Stimulated activated memory B cell treated with anti-CD40 and anti-IgM and Interleukin-4, amounts not matched to agents 10 μg/mL and 1 μg/mL and 100 μg/mL, for 72 hours (primary cell): ENCODE data around the gene CRIP3.
A peak's percentile ranks its signal among the peaks of the same experiment; 100 is the strongest.
"Not testable (repeated sequence)": the region's sequence is repeated elsewhere in the genome, so short reads cannot be mapped to it uniquely, and the experiment has no call there.

Experiments
- ATAC-seq: fragments of 150-1000 bp; cut with Tn5 transposase; 2 replicates; pipeline ENCODE4 v1.10.0; 2021
- H3K27ac Mint-ChIP-seq: one replicate; pipeline ENCODE4 v1.8.0; 2022; ENCODE audit warnings: mild to moderate bottlenecking, mixed read lengths
- H3K27me3 Mint-ChIP-seq: one replicate; pipeline ENCODE4 v1.8.0; 2022; ENCODE audit warnings: mixed read lengths
- H3K36me3 Mint-ChIP-seq: one replicate; pipeline ENCODE4 v1.8.0; 2022; ENCODE audit warnings: mixed read lengths
- H3K4me1 Mint-ChIP-seq: one replicate; pipeline ENCODE4 v1.8.0; 2022; ENCODE audit warnings: mixed read lengths
- H3K4me3 Mint-ChIP-seq: one replicate; pipeline ENCODE4 v1.8.0; 2022; ENCODE audit warnings: mild to moderate bottlenecking, moderate library complexity, mixed read lengths
- H3K9me3 Mint-ChIP-seq: one replicate; pipeline ENCODE4 v1.8.0; 2022; ENCODE audit warnings: mixed read lengths

The CRIP3 gene

GRCh38 chr6:43308101-43308989 lies at the start of gene CRIP3:
Gene CRIP3, minus strand, starts transcription at chr6:43308826. Its CDS starts 34 bp downstream, at chr6:43308792.
- no peaks in the 10 kb centered on the region for H3K9me3 Mint-ChIP-seq
- peaks cover 47% of the 10 kb centered on the region for H3K4me1 Mint-ChIP-seq
- H3K27ac Mint-ChIP-seq, result peak within 1 kb of the TSS; percentile 76
- no peaks in the 10 kb centered on the region for H3K36me3 Mint-ChIP-seq
- no peaks in the 10 kb centered on the region for H3K27me3 Mint-ChIP-seq
- peak; percentile 84 for ATAC-seq
- H3K4me3 Mint-ChIP-seq, result peak within 1 kb of the TSS; percentile 82

GRCh38 chr6:43355862-43356590 lies 47.4 kb upstream of the CRIP3 start:
- Mint-ChIP-seq H3K9me3 (no peaks in the 10 kb centered on the region), H3K27ac (no peak overlapping the region), H3K27me3 (no peaks in the 10 kb centered on the region), H3K36me3 (peaks cover 58% of the 10 kb centered on the region), H3K4me1 (no peaks in the 10 kb centered on the region), H3K4me3 (no peak overlapping the region)
- no peak for ATAC-seq

GRCh38 chr6:43351951-43352350 lies 43.3 kb upstream of the CRIP3 start:
- not testable (repeated sequence) for H3K27me3 Mint-ChIP-seq, H3K4me1 Mint-ChIP-seq, H3K9me3 Mint-ChIP-seq, H3K4me3 Mint-ChIP-seq, ATAC-seq, H3K27ac Mint-ChIP-seq
- H3K36me3 Mint-ChIP-seq, result peaks cover 48% of the 10 kb centered on the region

GRCh38 chr6:43347444-43347843 lies 38.8 kb upstream of the CRIP3 start:
- H3K4me3 Mint-ChIP-seq, result no peak overlapping the region
- H3K36me3 Mint-ChIP-seq, result peaks cover 47% of the 10 kb centered on the region

GRCh38 chr6:43347021-43347420 lies 38.4 kb upstream of the CRIP3 start:
- ATAC-seq, result no peak
- no peaks in the 10 kb centered on the region for H3K27me3 Mint-ChIP-seq
- peaks cover 47% of the 10 kb centered on the region for H3K36me3 Mint-ChIP-seq
- H3K9me3 Mint-ChIP-seq, result no peaks in the 10 kb centered on the region
- H3K27ac Mint-ChIP-seq, result no peak overlapping the region
- no peaks in the 10 kb centered on the region for H3K4me1 Mint-ChIP-seq
- H3K4me3 Mint-ChIP-seq, result no peak overlapping the region

More at GRCh38 chr6:43347444-43347843, 38.8 kb upstream of the CRIP3 start:
- Mint-ChIP-seq H3K4me1 (no peaks in the 10 kb centered on the region), H3K27ac (no peak overlapping the region), H3K27me3 (no peaks in the 10 kb centered on the region), H3K9me3 (no peaks in the 10 kb centered on the region)
- no peak for ATAC-seq

- not testable (repeated sequence) for ATAC-seq, H3K4me3 Mint-ChIP-seq, H3K9me3 Mint-ChIP-seq, H3K4me1 Mint-ChIP-seq, H3K27ac Mint-ChIP-seq, H3K27me3 Mint-ChIP-seq
- H3K36me3 Mint-ChIP-seq, result peaks cover 46% of the 10 kb centered on the region
These were observed 37.6 kb upstream of the CRIP3 start for GRCh38 chr6:43346243-43346642.

GRCh38 chr6:43339168-43339567 lies 30.5 kb upstream of the CRIP3 start:
- peak; percentile 98 for ATAC-seq
- H3K9me3 Mint-ChIP-seq, result no peaks in the 10 kb centered on the region
- H3K27ac Mint-ChIP-seq, result peak overlapping the region; percentile 72
- peaks cover 36% of the 10 kb centered on the region for H3K4me1 Mint-ChIP-seq
- peak overlapping the region; percentile 40 for H3K4me3 Mint-ChIP-seq
- no peaks in the 10 kb centered on the region for H3K27me3 Mint-ChIP-seq
- peaks cover 50% of the 10 kb centered on the region for H3K36me3 Mint-ChIP-seq

GRCh38 chr6:43338243-43338642 lies 29.6 kb upstream of the CRIP3 start:
- Mint-ChIP-seq H3K27me3 (no peaks in the 10 kb centered on the region), H3K36me3 (peaks cover 49% of the 10 kb centered on the region), H3K27ac (peak overlapping the region; percentile 72), H3K9me3 (no peaks in the 10 kb centered on the region), H3K4me3 (peak overlapping the region; percentile 24), H3K4me1 (peaks cover 36% of the 10 kb centered on the region)
- ATAC-seq, result peak; percentile 72

GRCh38 chr6:43336382-43336781 lies 27.8 kb upstream of the CRIP3 start:
- no peak for ATAC-seq
- Mint-ChIP-seq H3K4me3 (no peak overlapping the region), H3K27ac (no peak overlapping the region), H3K27me3 (no peaks in the 10 kb centered on the region), H3K36me3 (peaks cover 32% of the 10 kb centered on the region), H3K4me1 (peaks cover 42% of the 10 kb centered on the region), H3K9me3 (no peaks in the 10 kb centered on the region)

GRCh38 chr6:43335469-43335868 lies 26.8 kb upstream of the CRIP3 start:
- Mint-ChIP-seq H3K4me3 (no peak overlapping the region), H3K36me3 (peaks cover 27% of the 10 kb centered on the region), H3K27me3 (no peaks in the 10 kb centered on the region), H3K27ac (no peak overlapping the region), H3K4me1 (peaks cover 42% of the 10 kb centered on the region), H3K9me3 (no peaks in the 10 kb centered on the region)
- ATAC-seq, result no peak

- Mint-ChIP-seq H3K4me3 (no peak overlapping the region), H3K36me3 (peaks cover 18% of the 10 kb centered on the region), H3K27me3 (no peaks in the 10 kb centered on the region), H3K9me3 (no peaks in the 10 kb centered on the region), H3K27ac (no peak overlapping the region), H3K4me1 (peaks cover 33% of the 10 kb centered on the region)
- no peak for ATAC-seq
These were observed 26.0 kb upstream of the CRIP3 start for GRCh38 chr6:43334466-43335095.

GRCh38 chr6:43331891-43332290 lies 23.3 kb upstream of the CRIP3 start:
- H3K4me1 Mint-ChIP-seq, result peaks cover 14% of the 10 kb centered on the region
- H3K27ac Mint-ChIP-seq, result no peak overlapping the region
- H3K27me3 Mint-ChIP-seq, result no peaks in the 10 kb centered on the region
- H3K4me3 Mint-ChIP-seq, result no peak overlapping the region
- peaks cover 19% of the 10 kb centered on the region for H3K36me3 Mint-ChIP-seq
- H3K9me3 Mint-ChIP-seq, result no peaks in the 10 kb centered on the region
- ATAC-seq, result no peak

- Mint-ChIP-seq H3K4me1 (peaks cover 14% of the 10 kb centered on the region), H3K9me3 (no peaks in the 10 kb centered on the region), H3K36me3 (peaks cover 16% of the 10 kb centered on the region), H3K27me3 (no peaks in the 10 kb centered on the region), H3K27ac (no peak overlapping the region), H3K4me3 (no peak overlapping the region)
- no peak for ATAC-seq
These were observed 22.8 kb upstream of the CRIP3 start for GRCh38 chr6:43331470-43331869.

GRCh38 chr6:43328528-43328927 lies 19.9 kb upstream of the CRIP3 start:
- Mint-ChIP-seq H3K36me3 (peaks cover 11% of the 10 kb centered on the region), H3K9me3 (no peaks in the 10 kb centered on the region), H3K27ac (no peak overlapping the region), H3K4me3 (no peak overlapping the region), H3K4me1 (peaks cover 18% of the 10 kb centered on the region), H3K27me3 (no peaks in the 10 kb centered on the region)
- no peak for ATAC-seq

GRCh38 chr6:43325876-43326275 lies 17.2 kb upstream of the CRIP3 start:
- Mint-ChIP-seq H3K27me3 (no peaks in the 10 kb centered on the region), H3K27ac (no peak overlapping the region), H3K4me3 (no peak overlapping the region), H3K36me3 (peaks cover 7% of the 10 kb centered on the region), H3K9me3 (no peaks in the 10 kb centered on the region), H3K4me1 (peaks cover 34% of the 10 kb centered on the region)
- ATAC-seq, result no peak
